Loucy (cell line): Measurements from ENCODE around the gene ARHGAP22.

ENCODE experiments used
- H2AFZ ChIP-seq: fragments of 200-600 bp; sonication (generic); 2 replicates; pipeline ENCODE4 v1.6.0; 2016; ENCODE audit warnings: antibody characterized with exemption, mild to moderate bottlenecking, low read length, moderate library complexity
- H3F3A ChIP-seq: fragments of 200-600 bp; 2 replicates; pipeline ENCODE4 v1.6.0; 2016; ENCODE audit warnings: antibody characterized with exemption, low read depth, mild to moderate bottlenecking
- H3K27me3 ChIP-seq: fragments of 200-600 bp; sonication (generic); 2 replicates; pipeline ENCODE4 v1.6.1; 2014; ENCODE audit warnings: low read length, mild to moderate bottlenecking; ENCODE audit not compliant: insufficient read depth, poor library complexity, severe bottlenecking
- H3K36me3 ChIP-seq: fragments of 200-600 bp; sonication (generic); 2 replicates; pipeline ENCODE4 v1.6.1; 2016; ENCODE audit warnings: low read length; ENCODE audit not compliant: insufficient read depth
- H3K4me1 ChIP-seq: fragments of 200-600 bp; sonication (generic); 2 replicates; pipeline ENCODE4 v1.5.1; 2014; ENCODE audit warnings: low read length, mild to moderate bottlenecking; ENCODE audit not compliant: insufficient read depth, poor library complexity, severe bottlenecking
- H3K4me2 ChIP-seq: fragments of 200-600 bp; sonication (generic); 2 replicates; pipeline ENCODE4 v1.6.0; 2014; ENCODE audit warnings: antibody characterized with exemption, low read length, low read depth, mild to moderate bottlenecking; ENCODE audit not compliant: poor library complexity, severe bottlenecking
- H3K4me3 ChIP-seq: fragments of 200-600 bp; sonication (generic); 2 replicates; pipeline ENCODE4 v1.5.1; 2014; ENCODE audit warnings: low read length, mild to moderate bottlenecking, mixed read lengths; ENCODE audit not compliant: poor library complexity, severe bottlenecking
- H3K79me2 ChIP-seq: fragments of 200-600 bp; sonication (generic); 2 replicates; pipeline ENCODE4 v1.6.1; 2014; ENCODE audit warnings: low read length; ENCODE audit not compliant: insufficient read depth
- H3K9ac ChIP-seq: fragments of 200-600 bp; sonication (generic); 2 replicates; pipeline ENCODE4 v1.6.0; 2014; ENCODE audit warnings: mild to moderate bottlenecking, low read depth, low read length, moderate library complexity; ENCODE audit not compliant: poor library complexity, severe bottlenecking
- H3K9me2 ChIP-seq: fragments of 200-600 bp; sonication (generic); replicated peaks from 2 replicates; pipeline ENCODE4 v1.6.1; 2016; ENCODE audit warnings: low read depth, low read length, mixed read lengths
- H3K9me3 ChIP-seq: fragments of 200-600 bp; sonication (generic); 2 replicates; pipeline ENCODE4 v1.6.1; 2014; ENCODE audit warnings: mild to moderate bottlenecking, antibody characterized with exemption, low read length, low read depth; ENCODE audit not compliant: insufficient read depth
- H4K20me1 ChIP-seq: fragments of 200-600 bp; sonication (generic); 2 replicates; pipeline ENCODE4 v1.6.0; 2014; ENCODE audit warnings: antibody characterized with exemption, low read length, mild to moderate bottlenecking; ENCODE audit not compliant: insufficient read depth, poor library complexity, severe bottlenecking
- CTCF ChIP-seq: fragments of 200-600 bp; sonication (generic); conservative IDR thresholded peaks from 2 replicates; pipeline ENCODE4 v1.5.1; 2014; ENCODE audit warnings: mild to moderate bottlenecking, antibody characterized with exemption, low read length
- EZH2phosphoT487 ChIP-seq: fragments of 200-600 bp; IDR thresholded peaks from 2 replicates; pipeline ENCODE4 v1.6.1; 2018; ENCODE audit warnings: antibody characterized with exemption, mild to moderate bottlenecking, moderate library complexity, borderline replicate concordance

The ARHGAP22 gene

GRCh38 chr10:48541144-48541795, 63.6 kb downstream of the ARHGAP22 start:
- TF ChIP-seq CTCF = no peak
- Histone ChIP-seq H3F3A (no peaks in the 10 kb centered on the region), H3K4me2 (no peak overlapping the region), H3K9ac (no peak overlapping the region), H3K79me2 (no peaks in the 10 kb centered on the region), H4K20me1 (no peaks in the 10 kb centered on the region), H3K4me3 (no peak overlapping the region), H2AFZ (no peak overlapping the region), H3K9me2 (no peaks in the 10 kb centered on the region), H3K36me3 (no peaks in the 10 kb centered on the region), H3K27me3 (no peaks in the 10 kb centered on the region), H3K4me1 (no peaks in the 10 kb centered on the region), H3K9me3 (no peaks in the 10 kb centered on the region)

DNA sequence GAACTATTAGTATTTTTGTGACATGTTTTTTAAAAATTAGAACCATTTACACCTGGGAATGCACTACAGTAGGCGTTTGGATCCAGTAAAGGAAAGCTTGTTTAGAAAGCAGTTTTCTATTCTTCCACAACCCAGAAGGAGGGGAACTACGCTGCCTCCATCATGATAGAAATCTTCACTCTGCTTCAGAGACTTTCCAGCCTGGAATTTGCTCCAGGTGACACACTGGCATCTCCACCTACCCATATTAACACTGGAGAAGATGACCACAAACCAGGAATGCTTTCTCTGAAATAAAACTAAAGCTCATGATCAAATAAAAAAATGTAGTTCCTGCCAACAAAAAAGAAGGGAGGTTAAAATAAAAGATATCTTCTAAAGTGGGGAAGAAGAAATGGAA, 66.3 kb downstream of the ARHGAP22 start:
- H3K4me1 ChIP-seq = no peaks in the 10 kb centered on the region
- no peak overlapping the region for H3K9ac ChIP-seq
- H3K4me2 ChIP-seq = no peak overlapping the region
- no peaks in the 10 kb centered on the region for H3F3A ChIP-seq
- H3K4me3 ChIP-seq = no peak overlapping the region
- H3K9me3 ChIP-seq = no peaks in the 10 kb centered on the region
- TF ChIP-seq EZH2phosphoT487 (no peak), CTCF (no peak)
- no peaks in the 10 kb centered on the region for H4K20me1 ChIP-seq
- H3K27me3 ChIP-seq = no peaks in the 10 kb centered on the region
- H2AFZ ChIP-seq = no peak overlapping the region
- H3K9me2 ChIP-seq = no peaks in the 10 kb centered on the region
- no peaks in the 10 kb centered on the region for H3K79me2 ChIP-seq
- no peaks in the 10 kb centered on the region for H3K36me3 ChIP-seq

GRCh38 chr10:48536916-48537890, 67.7 kb downstream of the ARHGAP22 start:
- Histone ChIP-seq H3K9ac (no peak overlapping the region), H3K27me3 (no peaks in the 10 kb centered on the region), H3K79me2 (no peaks in the 10 kb centered on the region), H2AFZ (no peak overlapping the region), H3F3A (no peaks in the 10 kb centered on the region), H4K20me1 (no peaks in the 10 kb centered on the region), H3K4me2 (no peak overlapping the region), H3K36me3 (no peaks in the 10 kb centered on the region), H3K4me1 (no peaks in the 10 kb centered on the region), H3K4me3 (no peak overlapping the region), H3K9me3 (no peaks in the 10 kb centered on the region), H3K9me2 (no peaks in the 10 kb centered on the region)
- TF ChIP-seq EZH2phosphoT487 (no peak), CTCF (no peak)
